Activated T-cell treated with anti-CD3 and anti-CD28 coated beads for 4 hours (primary cell): ENCODE data around the gene IL19.
"Not testable (repeated sequence)": the region's sequence is repeated elsewhere in the genome, so short reads cannot be mapped to it uniquely, and the experiment has no call there.

Experiments used
- DNase-seq: peaks from one replicate; pipeline ENCODE4 v3.0.0-alpha.2; 2020

The IL19 gene

GRCh38 chr1:206834711-206835110 is 64.1 kb downstream of the IL19 start:
- no peak for DNase-seq

- no peak for DNase-seq
These were observed 64.6 kb downstream of the IL19 start for GRCh38 chr1:206835186-206835585.

- no peak for DNase-seq
These were observed 65.5 kb downstream of the IL19 start for GRCh38 chr1:206836111-206836510.

GRCh38 chr1:206839006-206839560 is 68.5 kb downstream of the IL19 start:
- no peak for DNase-seq

- DNase-seq, result no peak
These were observed 69.3 kb downstream of the IL19 start for GRCh38 chr1:206839857-206840256.

GRCh38 chr1:206841609-206842323 is 71.2 kb downstream of the IL19 start:
- no peak for DNase-seq

- no peak for DNase-seq
These were observed 72.3 kb downstream of the IL19 start for GRCh38 chr1:206842854-206843253.

- no peak for DNase-seq
These were observed 73.1 kb downstream of the IL19 start for GRCh38 chr1:206843626-206844025.

GRCh38 chr1:206846487-206846886 is 75.9 kb downstream of the IL19 start:
- no peak for DNase-seq

GRCh38 chr1:206847337-206847834 is 76.8 kb downstream of the IL19 start:
- DNase-seq, result no peak

- no peak for DNase-seq
These were observed 77.4 kb downstream of the IL19 start for GRCh38 chr1:206847946-206848345.

GRCh38 chr1:206850401-206850800 is 79.8 kb downstream of the IL19 start:
- no peak for DNase-seq

- DNase-seq, result no peak
These were observed 80.9 kb downstream of the IL19 start for GRCh38 chr1:206851341-206852010.

- not testable (repeated sequence) for DNase-seq
These were observed 82.1 kb downstream of the IL19 start for GRCh38 chr1:206852662-206853061.

- DNase-seq, result not testable (repeated sequence)
These were observed 83.1 kb downstream of the IL19 start for GRCh38 chr1:206853696-206854095.

- DNase-seq, result no peak
These were observed 84.0 kb downstream of the IL19 start for GRCh38 chr1:206854401-206855129.

- DNase-seq, result no peak
These were observed 85.3 kb downstream of the IL19 start for GRCh38 chr1:206855859-206856258.

GRCh38 chr1:206856674-206857464 is 86.3 kb downstream of the IL19 start:
- no peak for DNase-seq

GRCh38 chr1:206859082-206859521 is 88.5 kb downstream of the IL19 start:
- no peak for DNase-seq

GRCh38 chr1:206860165-206860564 is 89.6 kb downstream of the IL19 start:
- no peak for DNase-seq

- no peak for DNase-seq
These were observed 92.7 kb downstream of the IL19 start for GRCh38 chr1:206863266-206863665.

GRCh38 chr1:206864939-206865671 is 94.5 kb downstream of the IL19 start, which contains the start of gene IL20:
Gene IL20, plus strand, starts transcription at chr1:206865623. Its CDS starts 230 bp downstream, at chr1:206865853.
- peak; percentile 83 for DNase-seq
